GM19455 (cell line): Measurements from ENCODE around the gene PALLD.
"Not testable (repeated sequence)": the region's sequence is repeated elsewhere in the genome, so short reads cannot be mapped to it uniquely, and the experiment has no call there.

ENCODE experiments used
- ATAC-seq: cut with Tn5 transposase; IDR thresholded peaks from one replicate; pipeline ENCODE4 v1.9.1; 2021; ENCODE audit not compliant: unreplicated experiment

The PALLD gene

DNA sequence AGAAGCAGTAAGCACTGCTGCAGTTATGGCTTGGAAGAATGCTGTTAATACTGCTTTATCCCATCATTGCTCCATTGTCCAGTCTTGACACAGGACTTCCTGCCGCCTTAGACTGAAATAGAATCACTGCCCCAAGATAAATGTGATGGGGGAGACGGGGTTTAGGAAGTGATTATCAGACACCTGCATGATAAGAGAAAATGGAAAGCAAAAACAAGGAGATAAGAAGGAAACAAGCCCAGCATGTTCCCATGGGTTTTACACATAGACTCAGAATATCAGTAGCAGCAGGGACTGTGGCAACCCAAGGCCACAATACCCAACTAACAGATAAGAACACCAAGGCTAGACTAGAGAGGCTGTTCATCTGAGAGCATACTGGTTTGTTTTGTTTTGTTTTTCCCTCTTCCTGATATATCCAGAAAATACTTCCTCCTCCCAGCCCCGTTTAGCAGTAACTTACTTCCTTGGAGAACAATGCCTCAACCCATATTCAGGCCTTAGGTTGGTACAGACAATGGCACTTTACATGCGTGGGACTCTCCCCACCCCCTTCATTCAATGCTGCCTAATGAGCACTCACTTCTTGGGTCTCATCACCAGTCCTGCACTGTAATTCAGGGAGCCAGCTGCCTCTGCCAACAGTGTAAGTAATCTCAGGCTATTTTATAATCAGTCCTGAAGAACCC is 280.6 kb downstream of the PALLD start:
- ATAC-seq: no peak

GRCh38 chr4:168781341-168781740 is 284.5 kb downstream of the PALLD start:
- ATAC-seq: no peak

GRCh38 chr4:168781926-168782325 is 285.1 kb downstream of the PALLD start:
- ATAC-seq: no peak

- ATAC-seq: no peak
Measured at GRCh38 chr4:168782439-168782838, 285.6 kb downstream of the PALLD start.

GRCh38 chr4:168784786-168785461 is 288.1 kb downstream of the PALLD start:
- no peak for ATAC-seq

DNA sequence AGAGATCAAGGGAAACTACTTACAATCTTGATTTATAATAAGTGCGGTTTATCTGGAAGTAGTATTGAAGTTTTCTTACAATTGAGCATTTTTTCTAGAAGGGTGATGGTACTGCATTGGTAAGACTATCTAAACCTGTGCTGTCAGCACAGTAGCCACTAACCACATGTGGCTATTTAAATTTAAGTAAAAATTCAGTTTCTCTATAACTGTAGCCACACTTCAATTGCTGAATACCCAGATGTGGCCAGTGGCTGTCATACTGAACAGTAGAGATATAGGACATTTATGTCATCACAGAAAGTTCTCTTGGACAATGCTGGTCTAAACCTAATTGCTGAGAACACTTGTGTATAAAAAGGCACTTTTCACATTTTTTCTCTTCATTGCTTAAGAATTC is 290.5 kb downstream of the PALLD start:
- no peak for ATAC-seq

DNA sequence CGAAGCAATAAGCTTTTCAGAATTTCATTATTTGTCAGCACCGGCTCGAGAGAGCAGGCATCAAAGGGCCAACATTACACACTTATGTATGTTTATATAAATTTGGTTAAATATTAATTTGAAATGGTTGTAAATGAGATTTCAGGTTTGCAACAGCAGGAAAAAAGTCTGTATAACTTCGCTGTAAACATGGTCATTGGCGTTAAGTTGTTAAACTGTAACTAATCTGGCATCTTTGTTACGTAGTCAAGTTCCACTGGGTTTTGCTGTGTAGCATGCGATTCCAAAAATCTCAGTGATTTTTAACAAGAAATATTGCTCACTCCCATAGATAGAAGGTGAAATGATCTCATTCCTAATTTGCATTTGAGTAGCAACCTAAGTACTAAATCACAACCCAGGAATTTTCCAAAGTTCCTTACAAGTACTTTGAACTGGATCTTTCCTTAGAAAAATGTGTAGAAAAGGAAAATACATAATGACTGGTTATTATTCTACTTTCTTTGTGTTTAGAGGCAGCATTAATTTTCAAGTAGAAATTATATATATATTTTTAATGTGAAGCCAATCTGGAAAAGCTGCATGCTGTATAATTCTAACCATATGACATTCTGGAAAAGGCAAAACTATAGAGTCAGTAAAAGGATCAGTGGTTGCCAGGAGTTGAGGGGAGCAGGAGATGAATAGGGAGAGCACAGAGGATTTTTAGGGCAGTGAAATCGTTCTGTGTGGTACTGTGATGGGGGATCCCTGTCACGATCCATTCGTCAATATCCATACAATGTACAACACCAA is 291.1 kb downstream of the PALLD start:
- ATAC-seq: no peak

GRCh38 chr4:168790898-168791297 is 294.0 kb downstream of the PALLD start:
- ATAC-seq: no peak

GRCh38 chr4:168791376-168791775 is 294.5 kb downstream of the PALLD start:
- ATAC-seq: no peak

- no peak for ATAC-seq
Measured at GRCh38 chr4:168793542-168793941, 296.7 kb downstream of the PALLD start.

DNA sequence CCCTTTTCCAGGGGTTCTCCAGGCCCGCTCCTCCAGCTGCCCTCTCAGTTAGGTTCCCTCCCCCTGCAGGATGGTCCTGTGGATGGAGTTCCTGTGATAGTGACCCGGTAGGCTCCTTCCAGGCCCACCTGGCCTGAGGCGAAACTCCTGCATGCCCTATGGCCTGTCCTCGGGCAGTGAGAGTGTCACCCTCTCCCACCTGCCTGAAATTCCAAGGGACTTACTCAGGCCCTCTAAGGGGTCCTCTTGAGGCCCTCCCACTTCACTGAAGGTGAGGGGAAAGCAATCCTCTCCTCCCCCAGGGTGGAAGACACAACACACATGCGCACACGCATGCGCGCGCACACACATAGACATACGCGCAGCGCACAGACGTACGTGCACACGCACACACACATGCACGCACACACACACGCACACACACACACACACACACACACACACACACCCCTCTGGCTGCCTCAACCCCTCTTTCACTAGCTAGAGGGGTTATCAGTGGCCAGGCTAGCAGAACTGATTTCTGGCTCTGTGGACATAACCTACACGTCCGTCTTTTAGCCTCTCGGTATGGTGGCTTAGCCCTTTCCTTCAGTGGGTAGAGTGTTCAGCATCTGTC is 297.3 kb downstream of the PALLD start:
- ATAC-seq: no peak

DNA sequence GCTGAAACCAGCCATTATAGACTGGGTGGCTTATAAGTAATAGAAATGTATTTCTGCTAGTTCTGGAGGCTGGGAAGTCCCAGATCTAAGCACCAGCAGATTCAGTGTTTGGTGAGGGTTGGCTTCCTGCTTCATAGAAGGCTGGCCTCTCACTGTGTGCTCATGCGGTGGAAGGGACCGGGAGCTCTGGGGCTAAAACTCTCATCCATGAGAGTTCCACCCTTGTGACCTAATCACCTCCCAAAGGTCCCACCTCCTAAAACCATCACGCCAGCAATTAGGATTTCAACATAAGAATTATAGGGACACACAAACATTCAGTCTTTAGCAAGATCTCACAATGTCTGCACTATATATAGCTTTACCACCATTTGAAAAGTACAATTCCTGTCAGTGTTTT is 298.0 kb downstream of the PALLD start:
- ATAC-seq: no peak

GRCh38 chr4:168795346-168795745 is 298.5 kb downstream of the PALLD start:
- ATAC-seq: no peak

DNA sequence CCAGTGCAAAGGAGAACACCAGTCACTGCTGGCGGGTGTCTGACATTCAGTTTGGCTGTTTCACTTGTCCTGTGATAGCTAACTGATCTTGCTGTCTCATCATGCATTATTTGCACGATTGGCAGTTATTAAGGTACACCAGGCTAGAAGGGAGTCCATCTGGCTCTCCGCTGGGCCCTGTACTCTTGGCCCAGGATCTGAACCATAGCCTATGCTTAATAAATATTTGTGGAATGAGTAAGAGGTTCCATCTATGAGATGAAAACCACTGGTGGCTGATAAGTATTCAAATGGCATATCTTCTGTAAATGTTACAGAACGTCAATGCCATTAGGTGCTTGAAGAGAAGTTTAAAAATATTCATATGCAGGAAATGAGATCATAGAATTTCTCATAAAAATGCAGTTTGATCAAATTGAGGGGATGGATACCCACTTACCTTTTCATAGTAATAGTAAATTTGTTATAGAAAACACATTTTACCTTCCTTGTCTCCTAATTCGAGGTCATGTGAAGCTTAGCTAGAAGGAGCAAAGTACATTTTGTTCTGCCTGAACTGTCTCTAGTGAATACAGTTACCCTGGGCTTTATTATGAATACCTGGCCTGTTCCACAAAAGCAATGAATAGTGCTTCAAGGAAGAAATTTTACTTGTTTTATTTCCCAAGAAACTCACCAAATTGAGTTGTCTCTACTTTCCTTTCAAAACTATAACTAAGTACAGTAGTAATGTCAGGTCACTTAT is 299.7 kb downstream of the PALLD start:
- ATAC-seq: no peak

DNA sequence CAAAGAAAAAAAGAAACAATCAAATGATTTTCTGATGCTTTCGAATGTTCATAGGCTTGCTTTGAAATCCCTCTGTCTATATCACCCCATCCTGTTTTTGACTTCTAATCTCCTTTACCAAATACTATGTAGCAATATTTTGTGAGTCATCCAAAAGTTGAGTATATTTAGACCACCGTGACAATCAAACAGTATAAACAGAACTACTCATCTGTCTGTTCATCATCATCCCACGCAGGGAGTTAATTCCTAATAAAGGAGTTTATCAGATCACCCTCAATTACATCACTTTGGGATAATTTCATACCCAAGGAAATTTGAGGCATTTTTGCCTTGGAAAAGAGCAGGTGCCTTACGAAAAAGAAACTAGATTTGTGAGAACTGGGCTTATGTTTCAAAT is 300.3 kb downstream of the PALLD start:
- ATAC-seq: no peak

GRCh38 chr4:168797738-168798375 is 301.0 kb downstream of the PALLD start:
- no peak for ATAC-seq

GRCh38 chr4:168800926-168801325 is 304.1 kb downstream of the PALLD start:
- ATAC-seq: no peak

GRCh38 chr4:168802222-168802621 is 305.4 kb downstream of the PALLD start:
- ATAC-seq: no peak

- not testable (repeated sequence) for ATAC-seq
Measured at GRCh38 chr4:168803052-168803451, 306.2 kb downstream of the PALLD start.

GRCh38 chr4:168803732-168804131 is 306.9 kb downstream of the PALLD start:
- ATAC-seq: no peak
